H9 (cell line): ENCODE data around the gene ATXN7. TPM values are rescaled to one million over a fixed set of nuclear protein-coding genes. Genes with fewer than 3 reads are reported as not detected.

Experiments used
- DNase-seq: peaks from one replicate; pipeline ENCODE4 v3.0.0-alpha.2; 2017
- H2AFZ ChIP-seq: one replicate; pipeline ENCODE4 v1.6.1; 2013; ENCODE audit warnings: mild to moderate bottlenecking, low read length, control low read depth, moderate library complexity
- H2AK5ac ChIP-seq: 2 replicates; pipeline ENCODE4 v1.6.1; 2013; ENCODE audit warnings: low read length, control low read depth, mixed read lengths; ENCODE audit not compliant: insufficient read length
- H2BK120ac ChIP-seq: one replicate; pipeline ENCODE4 v1.6.1; 2013; ENCODE audit warnings: low read depth, mild to moderate bottlenecking, low read length, control low read depth, inconsistent platforms; ENCODE audit not compliant: poor library complexity, severe bottlenecking
- H2BK12ac ChIP-seq: 2 replicates; pipeline ENCODE4 v1.6.1; 2013; ENCODE audit warnings: low read length, control low read depth, mixed read lengths, low read depth; ENCODE audit not compliant: insufficient read length
- H2BK15ac ChIP-seq: 2 replicates; pipeline ENCODE4 v1.6.1; 2013; ENCODE audit warnings: low read depth, low read length, control low read depth
- H2BK20ac ChIP-seq: one replicate; pipeline ENCODE4 v1.6.1; 2013; ENCODE audit warnings: low read depth, mild to moderate bottlenecking, low read length, control low read depth, inconsistent platforms; ENCODE audit not compliant: poor library complexity, severe bottlenecking
- H2BK5ac ChIP-seq: 2 replicates; pipeline ENCODE4 v1.6.1; 2013; ENCODE audit warnings: low read length, control low read depth, mixed read lengths; ENCODE audit not compliant: insufficient read length
- H3K14ac ChIP-seq: 2 replicates; pipeline ENCODE4 v1.6.1; 2013; ENCODE audit warnings: low read length, control low read depth; ENCODE audit not compliant: insufficient read depth
- H3K18ac ChIP-seq: 2 replicates; pipeline ENCODE4 v1.6.1; 2013; ENCODE audit warnings: low read depth, mild to moderate bottlenecking, mixed read lengths, low read length, control low read depth; ENCODE audit not compliant: insufficient read length
- H3K23ac ChIP-seq: 2 replicates; pipeline ENCODE4 v1.6.1; 2013; ENCODE audit warnings: low read length, control low read depth, mixed read lengths, low read depth; ENCODE audit not compliant: insufficient read length
- H3K23me2 ChIP-seq: 2 replicates; pipeline ENCODE4 v1.6.1; 2013; ENCODE audit warnings: low read depth, mild to moderate bottlenecking, mixed read lengths, low read length, control low read depth; ENCODE audit not compliant: insufficient read length, poor library complexity, severe bottlenecking
- H3K27ac ChIP-seq: 2 replicates; pipeline ENCODE4 v1.5.1; 2013; ENCODE audit warnings: low read length, control low read depth, mixed read lengths, low read depth; ENCODE audit not compliant: insufficient read length
- H3K27me3 ChIP-seq: 2 replicates; pipeline ENCODE4 v1.6.1; 2013; ENCODE audit warnings: low read length, control low read depth, inconsistent platforms; ENCODE audit not compliant: insufficient read depth
- H3K4ac ChIP-seq: 2 replicates; pipeline ENCODE4 v1.6.1; 2013; ENCODE audit warnings: low read depth, mild to moderate bottlenecking, control low read depth, inconsistent platforms, low read length, moderate library complexity
- H3K4me1 ChIP-seq: 2 replicates; pipeline ENCODE4 v1.6.1; 2013; ENCODE audit warnings: low read length, control low read depth, inconsistent platforms; ENCODE audit not compliant: insufficient read depth
- H3K4me2 ChIP-seq: 2 replicates; pipeline ENCODE4 v1.6.1; 2013; ENCODE audit warnings: low read length, control low read depth, mixed read lengths; ENCODE audit not compliant: insufficient read length, insufficient read depth
- H3K56ac ChIP-seq: 2 replicates; pipeline ENCODE4 v1.6.1; 2013; ENCODE audit warnings: low read depth, mild to moderate bottlenecking, mixed read lengths, low read length, control low read depth; ENCODE audit not compliant: insufficient read length
- H3K79me1 ChIP-seq: 2 replicates; pipeline ENCODE4 v1.6.1; 2013; ENCODE audit warnings: low read depth, mild to moderate bottlenecking, moderate library complexity, low read length, control low read depth, inconsistent platforms; ENCODE audit not compliant: insufficient read depth, poor library complexity, severe bottlenecking
- H3K79me2 ChIP-seq: 2 replicates; pipeline ENCODE4 v1.6.1; 2013; ENCODE audit warnings: low read length, control low read depth, inconsistent platforms; ENCODE audit not compliant: insufficient read depth
- H3K9ac ChIP-seq: 2 replicates; pipeline ENCODE4 v1.6.1; 2013; ENCODE audit warnings: low read length, control low read depth, mixed read lengths; ENCODE audit not compliant: insufficient read length; ENCODE audit errors: extremely low read depth
- H3K9me3 ChIP-seq: one replicate; pipeline ENCODE4 v1.6.1; 2013; ENCODE audit warnings: low read depth, low read length, inconsistent platforms; ENCODE audit not compliant: control insufficient read depth
- H3T11ph ChIP-seq: one replicate; pipeline ENCODE4 v1.6.1; 2013; ENCODE audit warnings: mild to moderate bottlenecking, low read length, control low read depth, inconsistent platforms
- H4K20me1 ChIP-seq: one replicate; pipeline ENCODE4 v1.6.1; 2013; ENCODE audit not compliant: control insufficient read depth, insufficient read length, insufficient read depth
- H4K5ac ChIP-seq: 2 replicates; pipeline ENCODE4 v1.6.1; 2013; ENCODE audit warnings: low read depth, mild to moderate bottlenecking, mixed read lengths, low read length, control low read depth; ENCODE audit not compliant: insufficient read length
- H4K8ac ChIP-seq: replicated peaks from 2 replicates; pipeline ENCODE4 v1.6.1; 2013; ENCODE audit warnings: low read length, control low read depth, mixed read lengths, low read depth; ENCODE audit not compliant: insufficient read length
- H4K91ac ChIP-seq: 2 replicates; pipeline ENCODE4 v1.6.1; 2013; ENCODE audit warnings: low read depth, mild to moderate bottlenecking, moderate library complexity, mixed read lengths, low read length, control low read depth; ENCODE audit not compliant: insufficient read length
- H3K27ac Mint-ChIP-seq, 3 experiments: 2 replicates in 2 of 3; 3 replicates in 1 of 3; pipeline ENCODE4 v1.8.0; 2020 to 2021; ENCODE audit warnings: mixed read lengths in 3 of 3, mild to moderate bottlenecking in 1 of 3, moderate library complexity in 1 of 3
- H3K27me3 Mint-ChIP-seq: 2 replicates; pipeline ENCODE4 v1.8.0; 2021; ENCODE audit warnings: low read depth, mild to moderate bottlenecking, moderate library complexity, mixed read lengths
- H3K36me3 Mint-ChIP-seq, 3 experiments: 2 replicates in 2 of 3; 3 replicates in 1 of 3; pipeline ENCODE4 v1.8.0; 2020 to 2021; ENCODE audit warnings: low read depth in 3 of 3, mixed read lengths in 3 of 3; ENCODE audit not compliant: insufficient read depth in 1 of 3
- H3K4me1 Mint-ChIP-seq, 2 experiments: 2 replicates each; pipeline ENCODE4 v1.8.0; 2020; ENCODE audit warnings: mixed read lengths in 2 of 2
- H3K4me3 Mint-ChIP-seq, 2 experiments: 2 replicates in 1 of 2; 3 replicates in 1 of 2; pipeline ENCODE4 v1.8.0; 2020 to 2021; ENCODE audit warnings: mild to moderate bottlenecking in 2 of 2, mixed read lengths in 2 of 2, moderate library complexity in 1 of 2
- H3K9me3 Mint-ChIP-seq, 2 experiments: 2 replicates in 1 of 2; 3 replicates in 1 of 2; pipeline ENCODE4 v1.8.0; 2020; ENCODE audit warnings: mild to moderate bottlenecking in 2 of 2, mixed read lengths in 2 of 2, moderate library complexity in 1 of 2
- CTCF ChIP-seq: fragments of 200-600 bp; sonication (generic); conservative IDR thresholded peaks from 3 replicates; pipeline ENCODE4 v1.8.0; 2021; ENCODE audit warnings: antibody characterized with exemption, mild to moderate bottlenecking
- WGBS: extraction: QIAGEN DNeasy Blood & Tissue Kit; methylation state at CpG from one replicate; pipeline ENCODE4 v1.1.7; 2013; ENCODE audit warnings: missing lambda C conversion rate, low lambda C conversion rate, mixed read lengths; ENCODE audit not compliant: insufficient read length; ENCODE audit errors: extremely low coverage; 5-methylcytosine and 5-hydroxymethylcytosine counted together
- total RNA-seq: library from RNA; stranded (reverse); gene quantifications from 2 replicates; pipeline ENCODE4 v1.2.1, GENCODE V29; 2021

ATXN7 gene
- total RNA-seq, 1 experiment from 2014 or later, result 21.5 TPM

- Histone ChIP-seq H2AK5ac (no peak overlapping the region), H3K4me1 (no peaks in the 10 kb centered on the region), H2AFZ (no peak overlapping the region), H3K4ac (no peak overlapping the region), H2BK15ac (no peak overlapping the region), H3K18ac (no peak overlapping the region), H4K5ac (no peak overlapping the region), H3K9me3 (no peaks in the 10 kb centered on the region), H3T11ph (no peak overlapping the region), H3K23ac (no peak overlapping the region), H4K8ac (no peak overlapping the region), H3K56ac (no peak overlapping the region), H2BK12ac (no peak overlapping the region), H2BK5ac (no peak overlapping the region), H3K23me2 (no peaks in the 10 kb centered on the region), H3K27ac (no peak overlapping the region), H4K91ac (no peak overlapping the region), H3K79me1 (no peaks in the 10 kb centered on the region), H3K27me3 (no peaks in the 10 kb centered on the region), H2BK20ac (no peak overlapping the region), H3K14ac (no peak overlapping the region), H2BK120ac (no peak overlapping the region), H4K20me1 (no peaks in the 10 kb centered on the region), H3K4me2 (no peak overlapping the region), H3K9ac (no peak overlapping the region), H3K79me2 (no peaks in the 10 kb centered on the region)
- WGBS, result no CpG with 5 or more reads among the region's 3 CpGs
- Mint-ChIP-seq H3K27ac (no peak overlapping the region), H3K4me1 (peaks cover 4 to 6% of the 10 kb centered on the region in 2 experiments; a peak in 2 of 4 replicates), H3K27me3 (no peaks in the 10 kb centered on the region), H3K9me3 (no peaks in the 10 kb centered on the region), H3K36me3 (peaks cover 13 to 50% (median 35%) of the 10 kb centered on the region in 3 experiments; a peak in 6 of 7 replicates), H3K4me3 (no peak overlapping the region)
- no peak for TF ChIP-seq CTCF
- DNase-seq, result no peak
Measured at GRCh38 chr3:63991666-63992065, 128.0 kb downstream of the ATXN7 start.
